Activated CD4-positive, alpha-beta memory T cell treated with anti-CD3 and anti-CD28 coated beads, Interleukin-2, amount 10 ng/mL, durations not matched to agents 7 days and 5 days (primary cell): ENCODE data around the gene FXYD3. TPM values are rescaled to one million over a fixed set of nuclear protein-coding genes. Genes with fewer than 3 reads are reported as not detected.
"Not testable (repeated sequence)": the region's sequence is repeated elsewhere in the genome, so short reads cannot be mapped to it uniquely, and the experiment has no call there.

Source experiments
- CTCF ChIA-PET: fragments of 350-600 bp; sonication (Branson Sonifier 250); formaldehyde crosslinking; loops from one replicate; lab custom pipeline; 2021; ENCODE audit warnings: antibody characterized with exemption, inconsistent platforms; lab: Charles Lee
- POLR2A ChIA-PET: fragments of 350-600 bp; sonication (Branson Sonifier 250); formaldehyde crosslinking; loops from one replicate; lab custom pipeline; 2021; ENCODE audit warnings: antibody characterized with exemption; lab: Charles Lee
- DNase-seq: peaks from one replicate; pipeline ENCODE4 v3.0.0-alpha.2; 2020
- H3K27ac Mint-ChIP-seq: one replicate; pipeline ENCODE4 v1.8.0; 2021; ENCODE audit warnings: mild to moderate bottlenecking, mixed read lengths
- H3K27me3 Mint-ChIP-seq: one replicate; pipeline ENCODE4 v1.8.0; 2021; ENCODE audit warnings: mixed read lengths
- H3K36me3 Mint-ChIP-seq: one replicate; pipeline ENCODE4 v1.8.0; 2021; ENCODE audit warnings: low read depth, mixed read lengths
- H3K4me1 Mint-ChIP-seq: one replicate; pipeline ENCODE4 v1.8.0; 2021; ENCODE audit warnings: mixed read lengths
- H3K4me3 Mint-ChIP-seq: one replicate; pipeline ENCODE4 v1.8.0; 2021; ENCODE audit warnings: mild to moderate bottlenecking, mixed read lengths
- H3K9me3 Mint-ChIP-seq: one replicate; pipeline ENCODE4 v1.8.0; 2021; ENCODE audit warnings: mixed read lengths
- total RNA-seq, 2 experiments: library from RNA; stranded (reverse); gene quantifications; one replicate each; pipeline ENCODE4 v1.2.3, GENCODE V29; 2021

Gene FXYD3
- total RNA-seq, 2 experiments from 2014 or later = not detected

GRCh38 chr19:35125749-35126623 lies 10.4 kb downstream of the FXYD3 start:
- H3K27me3 Mint-ChIP-seq = no peaks in the 10 kb centered on the region
- H3K9me3 Mint-ChIP-seq = no peaks in the 10 kb centered on the region
- no peak overlapping the region for H3K27ac Mint-ChIP-seq
- ChIA-PET CTCF (interaction anchor here (2.2 kb wide), 1 partner anchor 16 kb away, joined by 20 read pairs; the partner anchor contains the start of gene FXYD7), POLR2A (no interaction called here)
- peaks cover 19% of the 10 kb centered on the region for H3K4me1 Mint-ChIP-seq
- DNase-seq = no peak
- no peaks in the 10 kb centered on the region for H3K36me3 Mint-ChIP-seq
- H3K4me3 Mint-ChIP-seq = no peak overlapping the region

GRCh38 chr19:35126624-35126959 lies 11.0 kb downstream of the FXYD3 start:
- Mint-ChIP-seq H3K36me3 (no peaks in the 10 kb centered on the region), H3K4me3 (no peak overlapping the region), H3K27me3 (no peaks in the 10 kb centered on the region), H3K9me3 (no peaks in the 10 kb centered on the region), H3K27ac (no peak overlapping the region), H3K4me1 (peaks cover 19% of the 10 kb centered on the region)
- ChIA-PET POLR2A (no interaction called here), CTCF (interaction anchor here (1.3 kb wide), 1 partner anchor 12 kb away, joined by 3 read pairs; no protein-coding TSS in a partner anchor)
- no peak for DNase-seq

- CTCF ChIA-PET = interaction anchor here (0.9 to 1.3 kb wide), 2 partner anchors 11 to 13 kb away, joined by 3 read pairs; no protein-coding TSS in a partner anchor
- Mint-ChIP-seq H3K27me3 (peaks cover 3% of the 10 kb centered on the region), H3K4me3 (no peak overlapping the region), H3K27ac (no peak overlapping the region), H3K36me3 (no peaks in the 10 kb centered on the region), H3K4me1 (peaks cover 19% of the 10 kb centered on the region), H3K9me3 (no peaks in the 10 kb centered on the region)
- POLR2A ChIA-PET = no interaction called here
- no peak for DNase-seq
Observed at GRCh38 chr19:35127871-35128270, 12.2 kb downstream of the FXYD3 start.

GRCh38 chr19:35128398-35129057 lies 12.9 kb downstream of the FXYD3 start:
- DNase-seq = no peak
- Mint-ChIP-seq H3K27me3 (peaks cover 3% of the 10 kb centered on the region), H3K27ac (no peak overlapping the region), H3K36me3 (no peaks in the 10 kb centered on the region), H3K4me3 (no peak overlapping the region), H3K9me3 (peaks cover 2% of the 10 kb centered on the region), H3K4me1 (peaks cover 19% of the 10 kb centered on the region)
- CTCF ChIA-PET = no interaction called here
- POLR2A ChIA-PET = no interaction called here

GRCh38 chr19:35129724-35130274 lies 14.2 kb downstream of the FXYD3 start:
- POLR2A ChIA-PET, H3K36me3 Mint-ChIP-seq, H3K27ac Mint-ChIP-seq, H3K4me3 Mint-ChIP-seq, DNase-seq, H3K9me3 Mint-ChIP-seq, CTCF ChIA-PET, H3K27me3 Mint-ChIP-seq, H3K4me1 Mint-ChIP-seq: not testable (repeated sequence)

GRCh38 chr19:35130761-35131720 lies 15.4 kb downstream of the FXYD3 start:
- ChIA-PET POLR2A (no interaction called here), CTCF (no interaction called here)
- H3K27me3 Mint-ChIP-seq = peaks cover 6% of the 10 kb centered on the region
- no peaks in the 10 kb centered on the region for H3K36me3 Mint-ChIP-seq
- peaks cover 2% of the 10 kb centered on the region for H3K9me3 Mint-ChIP-seq
- no peak for DNase-seq
- H3K4me3 Mint-ChIP-seq = no peak overlapping the region
- H3K27ac Mint-ChIP-seq = no peak overlapping the region
- H3K4me1 Mint-ChIP-seq = peaks cover 6% of the 10 kb centered on the region

GRCh38 chr19:35132254-35132653 lies 16.6 kb downstream of the FXYD3 start:
- no peak for DNase-seq
- no peaks in the 10 kb centered on the region for H3K36me3 Mint-ChIP-seq
- peaks cover 9% of the 10 kb centered on the region for H3K27me3 Mint-ChIP-seq
- peaks cover 6% of the 10 kb centered on the region for H3K4me1 Mint-ChIP-seq
- ChIA-PET CTCF (no interaction called here), POLR2A (no interaction called here)
- no peak overlapping the region for H3K27ac Mint-ChIP-seq
- no peak overlapping the region for H3K4me3 Mint-ChIP-seq
- H3K9me3 Mint-ChIP-seq = peaks cover 2% of the 10 kb centered on the region

- Mint-ChIP-seq H3K27me3 (peaks cover 17% of the 10 kb centered on the region), H3K4me3 (no peak overlapping the region), H3K4me1 (peaks cover 6% of the 10 kb centered on the region), H3K9me3 (peaks cover 2% of the 10 kb centered on the region), H3K36me3 (no peaks in the 10 kb centered on the region), H3K27ac (no peak overlapping the region)
- DNase-seq = no peak
- POLR2A ChIA-PET = no interaction called here
- CTCF ChIA-PET = no interaction called here
Observed at GRCh38 chr19:35133826-35134225, 18.2 kb downstream of the FXYD3 start.

GRCh38 chr19:35134601-35135242 lies 19.1 kb downstream of the FXYD3 start, which contains the start of gene LGI4:
LGI4 (minus strand) TSS chr19:35135059; CDS start chr19:35134680, 379 bp downstream.
- no peak for DNase-seq
- H3K9me3 Mint-ChIP-seq = peaks cover 2% of the 10 kb centered on the region
- ChIA-PET CTCF (interaction anchor here (1.2 to 2.1 kb wide), 7 partner anchors 12 to 133 kb away, joined by 3 to 13 read pairs (median 5); partner anchors contain the start of gene FXYD5), POLR2A (interaction anchor here (1.5 kb wide), 1 partner anchor 10 kb away, joined by 4 read pairs; no protein-coding TSS in a partner anchor)
- no peaks in the 10 kb centered on the region for H3K36me3 Mint-ChIP-seq
- no peak within 1 kb of the TSS for H3K4me3 Mint-ChIP-seq
- no peak within 1 kb of the TSS for H3K27ac Mint-ChIP-seq
- H3K4me1 Mint-ChIP-seq = peaks cover 6% of the 10 kb centered on the region
- H3K27me3 Mint-ChIP-seq = peaks cover 17% of the 10 kb centered on the region

- H3K27me3 Mint-ChIP-seq = peaks cover 17% of the 10 kb centered on the region
- H3K36me3 Mint-ChIP-seq = no peaks in the 10 kb centered on the region
- H3K4me1 Mint-ChIP-seq = peaks cover 6% of the 10 kb centered on the region
- no peak overlapping the region for H3K27ac Mint-ChIP-seq
- H3K9me3 Mint-ChIP-seq = peaks cover 2% of the 10 kb centered on the region
- no peak overlapping the region for H3K4me3 Mint-ChIP-seq
- POLR2A ChIA-PET = interaction anchor here (1.3 to 1.5 kb wide), 2 partner anchors 11 to 132 kb away, joined by 3 to 4 read pairs; no protein-coding TSS in a partner anchor
- DNase-seq = peak; percentile 72
- CTCF ChIA-PET = interaction anchor here (0.5 to 2.8 kb wide), 12 partner anchors 11 to 139 kb away, joined by 3 to 13 read pairs (median 4); partner anchors contain the start of gene FXYD5
Observed at GRCh38 chr19:35135389-35135909, 19.8 kb downstream of the FXYD3 start.

- no peak for DNase-seq
- Mint-ChIP-seq H3K36me3 (no peaks in the 10 kb centered on the region), H3K4me1 (peaks cover 11% of the 10 kb centered on the region), H3K9me3 (peaks cover 2% of the 10 kb centered on the region), H3K27me3 (peaks cover 19% of the 10 kb centered on the region), H3K27ac (no peak overlapping the region), H3K4me3 (no peak overlapping the region)
- CTCF ChIA-PET = interaction anchor here (0.5 to 2.8 kb wide), 13 partner anchors 10 to 139 kb away, joined by 3 to 13 read pairs (median 4); partner anchors contain the start of gene FXYD5
- POLR2A ChIA-PET = interaction anchor here (1.3 to 1.5 kb wide), 2 partner anchors 11 to 131 kb away, joined by 3 to 4 read pairs; no protein-coding TSS in a partner anchor
Observed at GRCh38 chr19:35136231-35136630, 20.6 kb downstream of the FXYD3 start.
